ENCODE data around the gene TCP10L.
A peak's percentile ranks its signal among the peaks of the same experiment; 100 is the strongest.
"Not testable (repeated sequence)": the region's sequence is repeated elsewhere in the genome, so short reads cannot be mapped to it uniquely, and the experiment has no call there.

The TCP10L gene

DNA sequence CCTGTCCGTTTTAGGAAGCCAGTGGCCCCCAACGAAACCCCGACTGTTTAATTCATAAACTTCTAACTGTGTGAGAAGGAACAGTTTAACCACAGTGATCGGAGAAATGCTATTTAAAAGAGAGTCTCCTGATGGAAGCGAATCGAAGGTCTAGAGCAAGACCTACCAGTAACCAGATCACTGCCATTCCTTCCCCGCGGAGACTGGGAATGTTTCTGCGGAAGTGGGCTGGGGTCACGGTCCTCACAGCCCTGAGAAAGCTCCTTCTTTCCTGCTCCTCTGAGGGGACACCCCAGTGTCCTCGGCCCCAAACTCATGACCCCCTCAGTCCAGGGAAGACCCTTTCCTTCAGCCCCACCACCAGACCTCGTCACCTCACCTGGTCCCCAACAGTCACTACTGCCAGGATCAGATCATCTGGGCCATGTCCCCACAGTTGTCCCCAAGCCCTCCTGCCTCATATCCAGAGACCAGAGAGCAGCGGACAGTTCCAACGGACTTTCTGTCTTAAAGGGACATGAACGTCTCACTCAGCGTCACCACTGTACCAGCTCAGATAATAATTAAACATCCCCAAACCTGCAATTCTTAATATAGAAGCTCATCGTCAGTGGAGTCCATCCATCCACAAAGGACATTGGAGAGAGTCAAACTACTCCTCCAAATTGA is at the start of gene TCP10L:
Gene TCP10L (minus strand): TSS at position 482 of the 669 bp plus-strand sequence. CDS start 1,219 bp downstream, outside the sequence.
- no peak for DNase-seq (ENCODE audit: low spot score)

- DNase-seq (ENCODE audit: low spot score): no peak
These were observed 41.4 kb upstream of the TCP10L start for GRCh38 chr21:32626621-32627196.

- DNase-seq (ENCODE audit: low spot score): not testable (repeated sequence)
These were observed 32.9 kb upstream of the TCP10L start for GRCh38 chr21:32618218-32618617.

GRCh38 chr21:32613436-32614043 is 28.2 kb upstream of the TCP10L start:
- no peak for DNase-seq (ENCODE audit: low spot score)

- DNase-seq (ENCODE audit: low spot score): no peak
These were observed 27.6 kb upstream of the TCP10L start for GRCh38 chr21:32612999-32613337.

GRCh38 chr21:32612075-32612998 is 27.0 kb upstream of the TCP10L start, which contains the start of gene CFAP298:
CFAP298 (minus strand) TSS chr21:32612377; CDS start chr21:32612243, 134 bp downstream.
- DNase-seq (ENCODE audit: low spot score): peak; percentile 35

GRCh38 chr21:32611471-32611997 is 26.2 kb upstream of the TCP10L start:
- no peak for DNase-seq (ENCODE audit: low spot score)

- not testable (repeated sequence) for DNase-seq (ENCODE audit: low spot score)
These were observed 25.6 kb upstream of the TCP10L start for GRCh38 chr21:32610940-32611339.

DNA sequence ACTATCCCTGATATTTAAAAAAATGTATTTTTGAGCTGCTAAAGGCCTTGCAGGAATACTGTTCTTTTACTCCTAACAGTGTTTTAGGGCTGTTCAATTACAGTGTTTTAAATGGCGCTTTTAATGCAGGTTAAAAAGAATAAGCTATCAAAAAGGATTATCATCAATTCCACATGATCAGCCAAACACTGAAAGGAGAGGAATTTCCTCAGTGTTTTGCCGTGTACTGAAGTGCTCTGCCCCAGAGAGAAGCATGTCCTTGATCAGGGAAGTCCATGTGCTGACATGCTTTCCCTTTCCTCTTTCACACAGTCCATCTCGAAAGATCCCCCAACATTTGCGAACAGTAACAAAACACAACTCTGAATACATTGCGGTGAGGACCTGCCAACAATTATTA is 23.5 kb upstream of the TCP10L start:
- no peak for DNase-seq (ENCODE audit: low spot score)

- no peak for DNase-seq (ENCODE audit: low spot score)
These were observed 20.1 kb upstream of the TCP10L start for GRCh38 chr21:32605469-32605868.

- no peak for DNase-seq (ENCODE audit: low spot score)
These were observed 19.1 kb upstream of the TCP10L start for GRCh38 chr21:32604464-32604863.

DNA sequence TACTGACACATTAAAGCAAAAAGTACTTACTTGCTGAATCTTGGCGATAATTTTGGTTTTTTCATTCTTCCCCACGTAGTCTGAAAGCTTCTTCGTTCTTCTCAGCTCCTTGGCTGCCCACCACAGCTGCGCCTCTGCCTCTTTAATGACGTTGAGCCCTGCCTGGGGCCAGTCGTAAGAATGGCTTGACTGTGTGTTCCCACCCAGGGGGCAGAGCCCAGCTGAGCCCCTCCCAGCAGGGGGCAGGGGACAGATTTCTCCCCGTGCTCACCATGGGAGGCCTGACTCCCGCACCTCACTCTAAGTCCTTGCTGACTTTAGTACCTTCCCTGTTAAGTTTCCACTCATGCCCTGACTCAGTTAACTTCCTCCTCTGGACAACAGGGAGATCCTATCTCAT is 17.8 kb upstream of the TCP10L start:
- DNase-seq (ENCODE audit: low spot score): no peak

DNA sequence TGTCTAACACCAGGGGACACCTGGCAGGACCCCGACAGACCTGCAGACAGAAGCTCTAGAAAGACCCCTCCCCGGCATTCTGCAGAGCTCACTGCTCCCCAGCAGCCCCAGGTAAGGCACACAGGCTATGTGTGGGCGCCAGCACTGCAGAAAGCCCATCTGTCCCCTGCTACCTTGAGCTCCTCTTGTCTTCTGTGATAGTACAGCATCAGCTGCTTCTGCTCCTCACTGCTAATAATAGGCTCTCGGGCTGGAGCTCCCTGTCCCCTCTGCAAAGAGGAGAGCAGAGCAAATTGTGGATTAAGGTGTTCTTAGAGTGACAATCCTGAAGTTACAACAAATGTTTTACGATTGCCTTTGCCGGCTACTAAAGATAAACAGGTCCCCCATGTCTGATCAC is 16.8 kb upstream of the TCP10L start:
- DNase-seq (ENCODE audit: low spot score): no peak

- DNase-seq (ENCODE audit: low spot score): no peak
These were observed 14.2 kb upstream of the TCP10L start for GRCh38 chr21:32599526-32599925.

DNA sequence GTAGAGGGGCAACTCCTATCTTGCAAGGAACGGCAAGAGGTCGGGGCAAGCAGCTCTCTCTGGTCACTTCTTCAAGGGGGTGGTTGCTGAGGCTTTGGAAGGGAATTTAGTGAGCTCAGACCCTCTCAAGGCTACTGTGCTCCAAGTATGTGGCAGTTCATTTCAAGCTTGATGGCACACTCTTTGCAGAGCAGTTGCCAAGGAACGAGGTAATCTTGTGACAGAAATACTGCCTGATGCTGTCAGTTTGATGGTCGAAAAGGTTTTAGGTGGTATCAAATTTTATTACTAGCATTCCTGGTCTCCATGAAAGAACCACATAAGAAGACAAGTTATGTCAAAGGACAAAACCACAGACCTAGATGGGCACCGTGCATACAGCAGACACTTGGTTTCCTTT is 13.8 kb upstream of the TCP10L start:
- DNase-seq (ENCODE audit: low spot score): no peak

GRCh38 chr21:32597205-32597604 is 11.9 kb upstream of the TCP10L start:
- DNase-seq (ENCODE audit: low spot score): no peak

DNA sequence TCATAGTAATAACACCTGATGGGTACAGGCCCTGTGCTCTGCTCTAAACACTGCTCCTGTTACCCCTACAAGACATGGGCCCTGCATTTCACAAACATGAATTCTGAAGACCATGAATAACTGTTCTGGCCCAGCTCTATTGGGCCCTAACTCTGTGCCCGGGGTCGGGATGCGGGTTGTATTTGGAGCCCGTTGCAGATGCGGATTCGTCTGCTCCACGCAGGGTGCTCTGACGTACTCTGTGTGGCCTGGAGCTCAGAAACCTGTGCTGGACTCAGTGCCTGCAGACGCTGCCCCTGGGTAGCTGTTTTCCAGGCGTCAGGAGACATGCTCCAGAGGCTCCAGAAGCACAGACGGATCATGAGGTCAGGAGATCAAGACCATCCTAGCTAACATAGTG is 10.1 kb upstream of the TCP10L start:
- DNase-seq (ENCODE audit: low spot score): no peak

DNA sequence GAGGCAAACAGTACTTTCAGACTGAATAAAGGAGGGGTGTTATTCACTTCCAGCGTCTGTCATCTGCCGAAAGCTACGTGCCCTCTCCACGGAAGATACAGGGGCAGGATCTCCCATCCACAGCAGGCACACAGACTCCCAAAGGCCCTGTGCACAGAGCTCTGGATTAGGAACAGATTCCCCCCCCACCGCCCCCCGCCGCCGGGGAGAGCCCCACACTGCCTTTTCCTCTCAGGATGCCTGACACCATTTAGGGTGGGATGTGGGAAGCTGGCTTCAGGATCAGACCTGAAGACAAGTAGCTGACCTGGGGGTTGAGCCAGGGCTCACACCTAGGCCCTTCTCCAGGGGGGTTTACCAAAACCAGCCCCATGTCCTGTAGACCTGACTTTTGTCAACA is 8.4 kb upstream of the TCP10L start:
- no peak for DNase-seq (ENCODE audit: low spot score)

- no peak for DNase-seq (ENCODE audit: low spot score)
These were observed 7.7 kb upstream of the TCP10L start for GRCh38 chr21:32592929-32593502.

DNA sequence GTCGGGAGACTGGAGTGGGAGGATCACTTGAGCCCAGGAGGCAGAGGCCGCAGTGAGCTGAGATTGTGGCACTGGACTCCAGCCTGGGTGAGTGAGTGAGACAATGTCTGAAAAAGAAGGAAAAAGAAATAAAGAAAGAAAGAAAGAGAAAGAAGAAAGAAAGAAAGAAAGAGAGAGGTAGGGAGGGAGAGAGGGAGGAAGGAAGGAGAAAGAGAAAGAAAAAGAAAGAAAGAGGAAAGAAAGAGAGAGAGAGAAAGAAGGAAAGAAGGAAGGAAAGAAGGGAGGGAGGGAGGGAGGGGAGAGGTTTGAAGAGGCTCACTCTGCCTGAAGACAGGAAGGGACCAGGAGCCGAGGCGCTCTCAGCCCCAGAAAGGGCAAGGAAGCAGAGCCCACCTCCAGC is 4.8 kb upstream of the TCP10L start:
- DNase-seq (ENCODE audit: low spot score): no peak

DNA sequence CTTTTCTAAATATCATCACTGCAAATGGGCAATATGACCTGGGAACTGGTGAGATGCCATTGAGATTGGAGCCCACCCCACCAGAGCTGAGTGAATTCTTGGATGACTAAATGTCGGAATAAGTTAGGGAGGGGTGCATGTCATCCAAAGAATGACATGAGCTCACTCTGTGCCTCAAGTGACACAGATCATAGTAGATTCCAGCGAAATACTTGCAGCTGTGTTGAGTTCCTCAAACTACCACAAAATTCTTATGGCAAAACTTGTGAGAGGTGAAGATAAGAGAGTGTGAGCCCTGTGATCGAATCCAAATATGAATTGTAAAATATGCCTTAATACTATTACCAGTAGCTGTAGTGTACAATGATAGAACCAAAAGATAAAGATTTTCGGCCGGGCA is 2.3 kb upstream of the TCP10L start:
- no peak for DNase-seq (ENCODE audit: low spot score)

GRCh38 chr21:32587120-32587519 is 1.8 kb upstream of the TCP10L start:
- DNase-seq (ENCODE audit: low spot score): no peak
